ENCODE results near the gene UMODL1.
"Not testable (repeated sequence)": the region's sequence is repeated elsewhere in the genome, so short reads cannot be mapped to it uniquely, and the experiment has no call there.

The UMODL1 gene

GRCh38 chr21:42107177-42107880, 36.2 kb downstream of the UMODL1 start:
- no peak overlapping the region for H3K27ac Mint-ChIP-seq
- peak; percentile 42 for ATAC-seq

GRCh38 chr21:42107881-42108553, 36.9 kb downstream of the UMODL1 start:
- Mint-ChIP-seq H3K4me1 (peaks cover 18% of the 10 kb centered on the region), H3K27ac (peak overlapping the region in 1 of 2 donors; percentile 82), H3K27me3 (no peaks in the 10 kb centered on the region), H3K9me3 (no peaks in the 10 kb centered on the region), H3K4me3 (peak overlapping the region; percentile 37 to 76)
- peak; percentile 97 for ATAC-seq
- DNase-seq: peak; percentile 74 to 75

More at GRCh38 chr21:42107177-42107880, 36.2 kb downstream of the UMODL1 start:
- no peak for DNase-seq
- Mint-ChIP-seq H3K4me1 (peaks cover 21% of the 10 kb centered on the region), H3K27me3 (peaks cover 5% of the 10 kb centered on the region), H3K4me3 (no peak overlapping the region), H3K9me3 (no peaks in the 10 kb centered on the region)

- ATAC-seq (no peak), DNase-seq (no peak)
- peaks cover 6% of the 10 kb centered on the region for H3K27me3 Mint-ChIP-seq
- H3K9me3 Mint-ChIP-seq: no peaks in the 10 kb centered on the region
- peak overlapping the region in 1 of 2 donors; percentile 25 for H3K4me3 Mint-ChIP-seq
- H3K4me1 Mint-ChIP-seq: peaks cover 18% of the 10 kb centered on the region
- no peak overlapping the region for H3K27ac Mint-ChIP-seq
These were observed 37.6 kb downstream of the UMODL1 start for GRCh38 chr21:42108554-42109340.

GRCh38 chr21:42109473-42109872, 38.4 kb downstream of the UMODL1 start:
- Mint-ChIP-seq H3K4me1 (peaks cover 18% of the 10 kb centered on the region), H3K27me3 (peaks cover 7% of the 10 kb centered on the region), H3K27ac (no peak overlapping the region), H3K4me3 (no peak overlapping the region), H3K9me3 (no peaks in the 10 kb centered on the region)
- DNase-seq (no peak), ATAC-seq (no peak)

- Mint-ChIP-seq H3K27me3 (peaks cover 12% of the 10 kb centered on the region), H3K4me3 (no peak overlapping the region), H3K4me1 (peaks cover 18% of the 10 kb centered on the region), H3K27ac (no peak overlapping the region), H3K9me3 (no peaks in the 10 kb centered on the region)
- ATAC-seq: no peak
- DNase-seq: no peak
These were observed 38.9 kb downstream of the UMODL1 start for GRCh38 chr21:42109873-42110525.

- DNase-seq: no peak
- H3K4me3 Mint-ChIP-seq: no peak overlapping the region
- H3K27me3 Mint-ChIP-seq: peaks cover 17% of the 10 kb centered on the region
- H3K4me1 Mint-ChIP-seq: peaks cover 18% of the 10 kb centered on the region
- no peak for ATAC-seq
- no peaks in the 10 kb centered on the region for H3K9me3 Mint-ChIP-seq
- no peak overlapping the region for H3K27ac Mint-ChIP-seq
These were observed 39.8 kb downstream of the UMODL1 start for GRCh38 chr21:42110691-42111469.

GRCh38 chr21:42111470-42111743, 40.3 kb downstream of the UMODL1 start:
- Mint-ChIP-seq H3K9me3 (no peaks in the 10 kb centered on the region), H3K4me1 (peaks cover 18% of the 10 kb centered on the region), H3K4me3 (no peak overlapping the region), H3K27me3 (peaks cover 17% of the 10 kb centered on the region), H3K27ac (no peak overlapping the region)
- ATAC-seq: no peak
- no peak for DNase-seq

GRCh38 chr21:42111811-42112210, 40.7 kb downstream of the UMODL1 start:
- Mint-ChIP-seq H3K9me3 (no peaks in the 10 kb centered on the region), H3K27ac (no peak overlapping the region), H3K4me1 (peaks cover 22% of the 10 kb centered on the region), H3K4me3 (no peak overlapping the region), H3K27me3 (peaks cover 17% of the 10 kb centered on the region)
- DNase-seq: no peak
- ATAC-seq: no peak

- ATAC-seq (no peak), DNase-seq (no peak)
- H3K4me3 Mint-ChIP-seq: no peak overlapping the region
- no peaks in the 10 kb centered on the region for H3K9me3 Mint-ChIP-seq
- H3K27ac Mint-ChIP-seq: no peak overlapping the region
- H3K4me1 Mint-ChIP-seq: peaks cover 25% of the 10 kb centered on the region
- H3K27me3 Mint-ChIP-seq: peaks cover 20% of the 10 kb centered on the region
These were observed 41.1 kb downstream of the UMODL1 start for GRCh38 chr21:42112238-42112637.

- peaks cover 25% of the 10 kb centered on the region for H3K4me1 Mint-ChIP-seq
- peaks cover 26% of the 10 kb centered on the region for H3K27me3 Mint-ChIP-seq
These were observed 41.7 kb downstream of the UMODL1 start for GRCh38 chr21:42112857-42113256.

GRCh38 chr21:42113926-42114409, 42.9 kb downstream of the UMODL1 start:
- Mint-ChIP-seq H3K27ac (no peak overlapping the region), H3K4me3 (no peak overlapping the region), H3K4me1 (peaks cover 26% of the 10 kb centered on the region), H3K9me3 (no peaks in the 10 kb centered on the region), H3K27me3 (peaks cover 37% of the 10 kb centered on the region)
- no peak for ATAC-seq
- DNase-seq: no peak

More at GRCh38 chr21:42112857-42113256, 41.7 kb downstream of the UMODL1 start:
- DNase-seq (no peak), ATAC-seq (no peak)
- Mint-ChIP-seq H3K9me3 (no peaks in the 10 kb centered on the region), H3K4me3 (no peak overlapping the region), H3K27ac (no peak overlapping the region)

GRCh38 chr21:42114646-42115045, 43.5 kb downstream of the UMODL1 start:
- DNase-seq (no peak), ATAC-seq (no peak)
- H3K4me1 Mint-ChIP-seq: peaks cover 33% of the 10 kb centered on the region
- H3K27me3 Mint-ChIP-seq: peaks cover 44% of the 10 kb centered on the region
- H3K27ac Mint-ChIP-seq: no peak overlapping the region
- no peak overlapping the region for H3K4me3 Mint-ChIP-seq
- H3K9me3 Mint-ChIP-seq: no peaks in the 10 kb centered on the region

GRCh38 chr21:42115136-42115683, 44.1 kb downstream of the UMODL1 start:
- Mint-ChIP-seq H3K4me1 (peaks cover 33% of the 10 kb centered on the region), H3K4me3 (no peak overlapping the region), H3K9me3 (no peaks in the 10 kb centered on the region), H3K27ac (no peak overlapping the region), H3K27me3 (peaks cover 50% of the 10 kb centered on the region)
- no peak for DNase-seq
- no peak for ATAC-seq

- H3K4me3 Mint-ChIP-seq, H3K27ac Mint-ChIP-seq, H3K9me3 Mint-ChIP-seq, ATAC-seq, DNase-seq: not testable (repeated sequence)
- Mint-ChIP-seq H3K4me1 (peaks cover 43% of the 10 kb centered on the region), H3K27me3 (peaks cover 63% of the 10 kb centered on the region)
These were observed 45.4 kb downstream of the UMODL1 start for GRCh38 chr21:42116551-42116950.
